Activated T-helper 17 cell treated with anti-CD3 and anti-CD28 coated beads, Interleukin-2, amount 50 U/mL, for 72 hours (primary cell): ENCODE measurements around the gene INPP5J. TPM values are rescaled to one million over a fixed set of nuclear protein-coding genes. Genes with fewer than 3 reads are reported as not detected.
"Not testable (repeated sequence)": the region's sequence is repeated elsewhere in the genome, so short reads cannot be mapped to it uniquely, and the experiment has no call there.

ENCODE experiments used
- ATAC-seq: fragments of 150-1000 bp; cut with Tn5 transposase; replicated peaks from 2 replicates; pipeline ENCODE4 v1.10.0; 2021; ENCODE audit warnings: mild to moderate bottlenecking, moderate library complexity
- H3K27ac Mint-ChIP-seq: one replicate; pipeline ENCODE4 v1.8.0; 2022; ENCODE audit warnings: mixed read lengths
- H3K27me3 Mint-ChIP-seq: one replicate; pipeline ENCODE4 v1.8.0; 2022; ENCODE audit warnings: mixed read lengths
- H3K36me3 Mint-ChIP-seq: one replicate; pipeline ENCODE4 v1.8.0; 2022; ENCODE audit warnings: low read depth, mild to moderate bottlenecking, mixed read lengths
- H3K4me1 Mint-ChIP-seq: one replicate; pipeline ENCODE4 v1.8.0; 2022; ENCODE audit warnings: mixed read lengths
- H3K4me3 Mint-ChIP-seq: one replicate; pipeline ENCODE4 v1.8.0; 2022; ENCODE audit warnings: mild to moderate bottlenecking, mixed read lengths
- H3K9me3 Mint-ChIP-seq: one replicate; pipeline ENCODE4 v1.8.0; 2022; ENCODE audit warnings: mixed read lengths
- total RNA-seq, 2 donors: library from RNA; stranded (reverse); gene quantifications; one replicate each; pipeline ENCODE4 v1.2.3, GENCODE V29; 2022

The INPP5J gene, protein sequence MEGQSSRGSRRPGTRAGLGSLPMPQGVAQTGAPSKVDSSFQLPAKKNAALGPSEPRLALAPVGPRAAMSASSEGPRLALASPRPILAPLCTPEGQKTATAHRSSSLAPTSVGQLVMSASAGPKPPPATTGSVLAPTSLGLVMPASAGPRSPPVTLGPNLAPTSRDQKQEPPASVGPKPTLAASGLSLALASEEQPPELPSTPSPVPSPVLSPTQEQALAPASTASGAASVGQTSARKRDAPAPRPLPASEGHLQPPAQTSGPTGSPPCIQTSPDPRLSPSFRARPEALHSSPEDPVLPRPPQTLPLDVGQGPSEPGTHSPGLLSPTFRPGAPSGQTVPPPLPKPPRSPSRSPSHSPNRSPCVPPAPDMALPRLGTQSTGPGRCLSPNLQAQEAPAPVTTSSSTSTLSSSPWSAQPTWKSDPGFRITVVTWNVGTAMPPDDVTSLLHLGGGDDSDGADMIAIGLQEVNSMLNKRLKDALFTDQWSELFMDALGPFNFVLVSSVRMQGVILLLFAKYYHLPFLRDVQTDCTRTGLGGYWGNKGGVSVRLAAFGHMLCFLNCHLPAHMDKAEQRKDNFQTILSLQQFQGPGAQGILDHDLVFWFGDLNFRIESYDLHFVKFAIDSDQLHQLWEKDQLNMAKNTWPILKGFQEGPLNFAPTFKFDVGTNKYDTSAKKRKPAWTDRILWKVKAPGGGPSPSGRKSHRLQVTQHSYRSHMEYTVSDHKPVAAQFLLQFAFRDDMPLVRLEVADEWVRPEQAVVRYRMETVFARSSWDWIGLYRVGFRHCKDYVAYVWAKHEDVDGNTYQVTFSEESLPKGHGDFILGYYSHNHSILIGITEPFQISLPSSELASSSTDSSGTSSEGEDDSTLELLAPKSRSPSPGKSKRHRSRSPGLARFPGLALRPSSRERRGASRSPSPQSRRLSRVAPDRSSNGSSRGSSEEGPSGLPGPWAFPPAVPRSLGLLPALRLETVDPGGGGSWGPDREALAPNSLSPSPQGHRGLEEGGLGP
- under 1 TPM; 0.09 to 0.34 TPM for total RNA-seq

DNA sequence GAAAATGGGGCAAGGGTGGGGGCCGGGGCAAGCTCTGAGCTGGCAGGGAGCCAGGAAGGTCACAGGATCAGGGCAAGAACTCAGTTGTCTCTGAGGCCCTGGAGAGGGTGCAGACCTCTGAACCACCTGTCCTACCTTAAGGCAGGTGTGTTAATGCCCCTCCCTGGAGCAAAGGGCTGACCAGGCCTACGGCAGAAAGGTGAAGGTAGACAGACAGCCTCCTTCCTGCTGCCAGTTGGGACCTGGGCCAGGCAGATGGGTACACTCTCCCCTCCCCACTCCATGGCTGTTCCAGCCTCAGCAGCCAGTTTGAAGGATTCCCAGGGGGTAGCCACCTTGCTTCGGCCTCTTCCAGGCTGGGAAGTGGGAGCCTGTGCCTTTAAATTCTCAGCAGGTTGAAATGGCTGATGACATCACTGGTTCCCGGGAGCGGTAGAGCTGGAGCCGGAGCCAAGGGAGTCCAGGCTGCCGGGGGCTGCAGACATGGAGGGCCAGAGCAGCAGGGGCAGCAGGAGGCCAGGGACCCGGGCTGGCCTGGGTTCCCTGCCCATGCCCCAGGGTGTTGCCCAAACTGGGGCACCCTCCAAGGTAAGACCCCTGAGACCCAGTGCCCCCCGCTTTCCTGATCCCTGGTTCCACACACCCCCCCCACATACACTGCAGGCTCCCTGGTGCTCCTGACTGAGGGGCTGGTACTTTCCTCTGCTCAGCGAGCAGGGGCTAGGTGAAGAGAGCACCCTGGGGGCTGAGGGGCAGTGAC is at the start of gene INPP5J:
INPP5J (plus strand) TSS at position 435 of the 760 bp plus-strand sequence; CDS start at position 484, 49 bp downstream.
- no peaks in the 10 kb centered on the region for H3K36me3 Mint-ChIP-seq
- no peak within 1 kb of the TSS for H3K4me3 Mint-ChIP-seq
- H3K4me1 Mint-ChIP-seq = peaks cover 5% of the 10 kb centered on the region
- no peak for ATAC-seq
- H3K9me3 Mint-ChIP-seq = no peaks in the 10 kb centered on the region
- H3K27me3 Mint-ChIP-seq = no peaks in the 10 kb centered on the region
- H3K27ac Mint-ChIP-seq = no peak within 1 kb of the TSS

- not testable (repeated sequence) for H3K36me3 Mint-ChIP-seq, H3K27ac Mint-ChIP-seq, ATAC-seq, H3K9me3 Mint-ChIP-seq, H3K27me3 Mint-ChIP-seq, H3K4me3 Mint-ChIP-seq, H3K4me1 Mint-ChIP-seq
These were observed 49.6 kb upstream of the INPP5J start for GRCh38 chr22:31073125-31073524.

- not testable (repeated sequence) for ATAC-seq, H3K36me3 Mint-ChIP-seq, H3K9me3 Mint-ChIP-seq, H3K27me3 Mint-ChIP-seq, H3K4me1 Mint-ChIP-seq, H3K4me3 Mint-ChIP-seq, H3K27ac Mint-ChIP-seq
These were observed 49.1 kb upstream of the INPP5J start for GRCh38 chr22:31073545-31074145.

- ATAC-seq = no peak
- H3K36me3 Mint-ChIP-seq = no peaks in the 10 kb centered on the region
- H3K27me3 Mint-ChIP-seq = no peaks in the 10 kb centered on the region
- no peaks in the 10 kb centered on the region for H3K9me3 Mint-ChIP-seq
- H3K4me1 Mint-ChIP-seq = no peaks in the 10 kb centered on the region
- no peak overlapping the region for H3K4me3 Mint-ChIP-seq
- no peak overlapping the region for H3K27ac Mint-ChIP-seq
These were observed 46.8 kb upstream of the INPP5J start for GRCh38 chr22:31075961-31076360.

DNA sequence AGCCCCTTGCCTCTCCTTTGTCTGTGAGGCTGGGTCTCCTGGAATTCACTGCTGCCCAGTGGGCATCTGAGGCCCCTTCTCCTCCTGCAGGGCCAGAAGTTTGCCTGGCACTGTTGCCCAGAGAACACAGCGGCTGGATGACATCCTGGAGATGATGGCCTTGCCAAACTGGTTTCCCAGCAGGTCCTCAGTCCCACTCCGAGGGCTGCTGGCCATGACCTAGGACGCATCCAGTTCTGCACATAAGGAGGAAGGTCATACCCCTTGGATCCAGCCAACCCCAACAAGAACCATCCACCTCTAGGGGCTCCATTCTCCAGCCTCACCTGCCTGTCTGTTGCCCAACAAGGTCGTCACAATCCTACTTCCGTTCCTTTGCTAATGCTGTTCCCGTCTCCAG is 45.1 kb upstream of the INPP5J start:
- H3K9me3 Mint-ChIP-seq = no peaks in the 10 kb centered on the region
- no peaks in the 10 kb centered on the region for H3K27me3 Mint-ChIP-seq
- H3K36me3 Mint-ChIP-seq = no peaks in the 10 kb centered on the region
- H3K4me1 Mint-ChIP-seq = peaks cover 13% of the 10 kb centered on the region
- no peak overlapping the region for H3K27ac Mint-ChIP-seq
- H3K4me3 Mint-ChIP-seq = no peak overlapping the region
- no peak for ATAC-seq

DNA sequence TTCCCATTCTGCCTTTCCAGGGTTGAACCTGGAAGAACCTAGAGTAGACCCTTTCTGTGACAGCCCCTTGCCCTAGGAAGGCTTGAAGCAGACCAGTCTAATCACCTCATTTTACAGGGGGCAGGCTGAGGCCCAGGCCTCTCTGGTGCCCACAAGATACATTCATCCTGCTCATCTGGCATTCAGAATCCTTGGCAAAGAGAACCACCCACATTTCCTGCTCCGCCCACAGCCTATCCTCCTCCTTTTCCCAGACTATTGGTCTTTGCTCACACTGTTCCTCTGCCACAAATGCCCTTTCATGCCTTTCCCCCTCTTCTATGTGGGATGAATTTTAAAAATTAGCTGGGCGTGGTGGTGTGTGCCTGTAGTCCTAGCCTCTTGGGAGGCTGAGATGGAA is 44.4 kb upstream of the INPP5J start:
- not testable (repeated sequence) for H3K4me3 Mint-ChIP-seq, H3K27me3 Mint-ChIP-seq, ATAC-seq, H3K27ac Mint-ChIP-seq, H3K36me3 Mint-ChIP-seq, H3K9me3 Mint-ChIP-seq
- H3K4me1 Mint-ChIP-seq = peaks cover 13% of the 10 kb centered on the region

DNA sequence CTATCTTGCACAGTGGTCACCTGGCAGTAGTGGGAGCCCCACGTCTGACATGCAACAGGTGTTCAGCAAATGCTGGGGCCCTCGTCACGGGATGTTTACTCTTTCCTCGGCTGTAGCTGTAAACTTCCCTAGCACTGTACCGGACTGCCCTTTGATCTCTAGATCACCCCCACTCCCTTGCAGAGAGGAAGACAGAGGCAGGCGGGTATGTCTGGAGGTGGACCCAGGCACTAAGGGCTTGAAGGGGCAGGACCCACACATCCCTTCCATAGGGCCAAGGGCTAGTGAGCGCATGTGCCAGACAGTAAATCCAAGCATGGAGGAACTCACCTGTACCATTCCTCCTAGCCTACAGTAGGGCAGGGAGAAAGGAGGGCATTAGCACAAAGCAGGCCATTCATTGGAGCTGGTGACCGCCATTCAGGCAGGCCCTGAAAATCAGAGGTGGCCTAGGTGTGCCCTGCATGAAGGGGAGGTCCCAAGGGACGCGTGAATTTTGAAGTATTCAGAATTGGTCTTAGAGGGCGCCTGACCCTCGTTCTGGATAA is 43.6 kb upstream of the INPP5J start:
- Mint-ChIP-seq H3K36me3 (no peaks in the 10 kb centered on the region), H3K27me3 (no peaks in the 10 kb centered on the region), H3K9me3 (no peaks in the 10 kb centered on the region), H3K4me1 (peaks cover 13% of the 10 kb centered on the region), H3K27ac (no peak overlapping the region), H3K4me3 (no peak overlapping the region)
- ATAC-seq = no peak

GRCh38 chr22:31080164-31080847 is 42.5 kb upstream of the INPP5J start:
- no peaks in the 10 kb centered on the region for H3K9me3 Mint-ChIP-seq
- H3K27ac Mint-ChIP-seq = peak overlapping the region; percentile 76
- no peak for ATAC-seq
- H3K27me3 Mint-ChIP-seq = no peaks in the 10 kb centered on the region
- H3K4me3 Mint-ChIP-seq = peak overlapping the region; percentile 86
- H3K4me1 Mint-ChIP-seq = peaks cover 13% of the 10 kb centered on the region
- H3K36me3 Mint-ChIP-seq = no peaks in the 10 kb centered on the region

- peaks cover 13% of the 10 kb centered on the region for H3K4me1 Mint-ChIP-seq
- peak within 1 kb of the TSS; percentile 76 for H3K27ac Mint-ChIP-seq
- H3K9me3 Mint-ChIP-seq = no peaks in the 10 kb centered on the region
- H3K36me3 Mint-ChIP-seq = no peaks in the 10 kb centered on the region
- H3K27me3 Mint-ChIP-seq = no peaks in the 10 kb centered on the region
- peak within 1 kb of the TSS; percentile 86 for H3K4me3 Mint-ChIP-seq
- peak; percentile 82 for ATAC-seq
These were observed 41.7 kb upstream of the INPP5J start, which contains the start of gene SMTN for GRCh38 chr22:31080848-31081649. Gene SMTN, plus strand, starts transcription at chr22:31081318. Its CDS starts 1,941 bp downstream, at chr22:31083259.

GRCh38 chr22:31081963-31082605 is 40.7 kb upstream of the INPP5J start:
- peak overlapping the region; percentile 76 for H3K27ac Mint-ChIP-seq
- H3K36me3 Mint-ChIP-seq = no peaks in the 10 kb centered on the region
- H3K9me3 Mint-ChIP-seq = no peaks in the 10 kb centered on the region
- H3K4me1 Mint-ChIP-seq = peaks cover 13% of the 10 kb centered on the region
- peak; percentile 12 for ATAC-seq
- H3K4me3 Mint-ChIP-seq = peak overlapping the region; percentile 86
- H3K27me3 Mint-ChIP-seq = no peaks in the 10 kb centered on the region

DNA sequence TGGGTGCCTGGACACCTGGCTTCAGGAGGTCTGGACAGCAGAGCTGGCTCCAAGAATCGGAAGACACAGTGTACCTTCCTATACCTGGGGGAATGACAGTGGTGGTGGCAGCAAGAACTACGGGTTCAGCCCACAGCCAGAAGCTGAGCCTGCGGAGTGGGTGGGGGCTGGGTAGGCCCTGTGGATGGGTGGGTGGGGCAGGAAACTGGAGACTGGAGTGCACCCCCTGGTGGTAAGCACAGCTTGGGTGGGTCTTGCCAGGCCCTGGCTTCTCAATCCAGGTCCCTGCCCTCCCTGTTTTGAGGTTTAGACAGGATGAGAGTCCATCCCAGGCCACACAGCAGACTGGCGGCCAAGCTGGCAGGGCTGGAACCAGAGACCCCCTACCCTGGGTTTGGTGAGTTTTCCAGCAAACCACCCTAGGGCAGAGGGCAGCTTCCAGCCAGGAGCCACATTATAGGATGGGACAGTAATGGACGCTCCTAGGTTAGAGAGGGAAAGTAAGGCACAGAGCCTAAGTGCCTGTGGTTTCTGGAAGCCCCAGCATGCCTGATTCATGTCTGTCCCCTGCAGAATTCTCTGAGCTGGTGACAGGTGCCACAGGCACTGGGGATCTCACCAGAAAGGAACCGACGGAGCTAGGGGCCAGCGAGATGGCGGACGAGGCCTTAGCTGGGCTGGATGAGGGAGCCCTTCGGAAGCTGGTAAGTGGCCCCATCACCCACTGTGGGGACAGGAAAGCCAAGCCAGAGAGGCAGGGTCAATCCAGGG is 40.0 kb upstream of the INPP5J start:
- Mint-ChIP-seq H3K4me3 (peak overlapping the region; percentile 86), H3K27ac (peak overlapping the region; percentile 76)

GRCh38 chr22:31083377-31083768 is 39.4 kb upstream of the INPP5J start:
- Mint-ChIP-seq H3K27ac (no peak overlapping the region), H3K4me3 (peak overlapping the region; percentile 86), H3K36me3 (no peaks in the 10 kb centered on the region), H3K4me1 (peaks cover 13% of the 10 kb centered on the region), H3K27me3 (no peaks in the 10 kb centered on the region), H3K9me3 (no peaks in the 10 kb centered on the region)
- ATAC-seq = no peak

More for the DNA sequence above, 40.0 kb upstream of the INPP5J start:
- Mint-ChIP-seq H3K36me3 (no peaks in the 10 kb centered on the region), H3K4me1 (peaks cover 13% of the 10 kb centered on the region), H3K27me3 (no peaks in the 10 kb centered on the region), H3K9me3 (no peaks in the 10 kb centered on the region)
- ATAC-seq = no peak
